Hepatocyte (in vitro differentiated cells): Measurements from ENCODE around the gene PSMG3.

Experiments
- EZH2 ChIP-seq: fragments of 200-600 bp; sonication (generic); IDR thresholded peaks from 2 replicates; pipeline ENCODE4 v1.6.1; 2016; ENCODE audit warnings: antibody characterized with exemption, mild to moderate bottlenecking, borderline replicate concordance
- EZH2phosphoT487 ChIP-seq: fragments of 200-600 bp; sonication (generic); IDR thresholded peaks from one replicate; pipeline ENCODE4 v1.6.1; 2018; ENCODE audit warnings: antibody characterized with exemption, mild to moderate bottlenecking, low read depth, moderate library complexity; ENCODE audit not compliant: unreplicated experiment, severe bottlenecking
- TF ChIP-seq, protein P1 (sequence below): fragments of 200-600 bp; sonication (generic); IDR thresholded peaks from 2 replicates; pipeline ENCODE4 v1.5.1; 2016; ENCODE audit warnings: antibody characterized with exemption, mild to moderate bottlenecking; ENCODE audit not compliant: poor library complexity

DNA sequence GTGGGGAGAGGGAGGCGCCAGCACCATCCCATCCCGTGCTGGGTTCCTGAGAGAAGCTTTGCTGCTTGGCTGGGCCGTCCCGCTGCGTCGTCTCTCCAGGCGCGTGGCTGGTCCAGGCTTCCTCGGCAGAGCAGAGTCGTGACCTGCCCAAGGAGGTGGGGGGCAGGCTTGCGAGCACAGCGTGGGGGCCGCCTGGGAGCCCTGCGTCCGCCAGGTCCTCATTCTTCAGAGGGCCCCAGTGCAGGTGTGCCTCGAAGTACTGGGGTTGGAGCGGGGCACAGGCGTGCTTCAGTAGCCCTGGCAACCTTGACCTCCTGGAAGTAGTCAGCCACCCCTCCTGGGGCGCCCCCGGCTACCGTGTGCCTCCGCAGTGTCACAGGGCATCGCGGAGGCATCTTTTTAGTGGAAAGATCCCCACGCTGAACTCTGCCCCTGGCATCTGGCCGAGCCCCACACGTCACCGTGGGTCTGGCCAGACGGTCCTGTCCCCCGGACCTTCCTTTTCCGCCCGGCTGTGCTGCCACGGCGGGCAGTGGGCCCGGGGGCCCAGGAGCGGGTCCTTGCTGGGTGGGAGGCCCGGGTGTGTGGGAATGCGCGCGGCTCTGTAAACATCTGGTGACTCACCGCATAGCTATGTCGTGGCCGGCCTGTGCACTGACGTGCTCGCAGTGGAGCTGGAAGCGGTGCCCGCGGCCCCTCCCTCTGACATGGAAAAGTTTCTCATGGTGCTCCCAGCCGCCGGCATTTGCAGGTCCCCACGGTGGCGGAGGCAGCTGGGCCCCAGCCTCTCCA is 32.9 kb downstream of the PSMG3 start:
- TF ChIP-seq, protein P1, sequence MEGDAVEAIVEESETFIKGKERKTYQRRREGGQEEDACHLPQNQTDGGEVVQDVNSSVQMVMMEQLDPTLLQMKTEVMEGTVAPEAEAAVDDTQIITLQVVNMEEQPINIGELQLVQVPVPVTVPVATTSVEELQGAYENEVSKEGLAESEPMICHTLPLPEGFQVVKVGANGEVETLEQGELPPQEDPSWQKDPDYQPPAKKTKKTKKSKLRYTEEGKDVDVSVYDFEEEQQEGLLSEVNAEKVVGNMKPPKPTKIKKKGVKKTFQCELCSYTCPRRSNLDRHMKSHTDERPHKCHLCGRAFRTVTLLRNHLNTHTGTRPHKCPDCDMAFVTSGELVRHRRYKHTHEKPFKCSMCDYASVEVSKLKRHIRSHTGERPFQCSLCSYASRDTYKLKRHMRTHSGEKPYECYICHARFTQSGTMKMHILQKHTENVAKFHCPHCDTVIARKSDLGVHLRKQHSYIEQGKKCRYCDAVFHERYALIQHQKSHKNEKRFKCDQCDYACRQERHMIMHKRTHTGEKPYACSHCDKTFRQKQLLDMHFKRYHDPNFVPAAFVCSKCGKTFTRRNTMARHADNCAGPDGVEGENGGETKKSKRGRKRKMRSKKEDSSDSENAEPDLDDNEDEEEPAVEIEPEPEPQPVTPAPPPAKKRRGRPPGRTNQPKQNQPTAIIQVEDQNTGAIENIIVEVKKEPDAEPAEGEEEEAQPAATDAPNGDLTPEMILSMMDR, result no peak
- TF ChIP-seq EZH2phosphoT487 (no peak), EZH2 (no peak)
